B cell (primary cell): ENCODE measurements around the gene ATP8A2.

Experiments used
- CTCF ChIP-seq: fragments of 200-600 bp; IDR thresholded peaks from one replicate; pipeline ENCODE4 v1.8.0; 2022; ENCODE audit warnings: antibody characterized with exemption, mild to moderate bottlenecking
- EZH2 ChIP-seq: IDR thresholded peaks from 2 replicates; pipeline ENCODE4 v1.6.1; 2012; ENCODE audit warnings: borderline replicate concordance, low read depth, mild to moderate bottlenecking, moderate library complexity, low read length; ENCODE audit not compliant: insufficient read depth, poor library complexity, severe bottlenecking

DNA sequence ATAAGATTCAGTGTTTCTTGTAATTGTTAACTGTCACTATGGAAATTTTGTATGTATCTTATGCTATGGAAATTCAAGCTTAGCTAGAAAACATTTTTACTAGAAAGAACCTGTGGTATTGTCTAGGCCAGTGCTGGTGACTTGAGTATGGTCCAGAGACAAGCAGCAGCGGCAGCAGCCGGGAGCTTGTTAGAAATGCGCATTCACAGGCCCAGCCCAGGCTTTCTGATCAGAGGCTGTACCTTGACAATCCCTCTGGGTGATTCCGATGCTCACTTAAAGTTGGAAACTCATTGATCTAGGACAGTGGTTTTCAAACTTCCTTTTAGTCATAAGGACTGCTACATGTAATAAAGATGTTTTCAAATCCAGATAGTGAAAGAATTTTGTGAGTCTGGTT lies 392.6 kb downstream of the ATP8A2 start:
- no peak for TF ChIP-seq CTCF
- TF ChIP-seq EZH2: no peak
